Choroid plexus epithelial cell (primary cell): ENCODE results near the gene SHISA2.

Source experiments
- DNase-seq: peaks from one replicate; pipeline ENCODE4 v3.0.0-alpha.2; 2010; ENCODE audit warnings: low read depth
- H3K4me3 ChIP-seq: 2 replicates; pipeline ENCODE4 v1.5.1; 2011; ENCODE audit warnings: low read depth, mild to moderate bottlenecking, control low read depth, low read length, moderate library complexity
- TF ChIP-seq, protein P1 (sequence below): conservative IDR thresholded peaks from 2 replicates; pipeline ENCODE4 v1.5.1; 2011; ENCODE audit warnings: low read depth, mild to moderate bottlenecking, control low read depth, inconsistent platforms, low read length, moderate library complexity

Gene SHISA2

DNA sequence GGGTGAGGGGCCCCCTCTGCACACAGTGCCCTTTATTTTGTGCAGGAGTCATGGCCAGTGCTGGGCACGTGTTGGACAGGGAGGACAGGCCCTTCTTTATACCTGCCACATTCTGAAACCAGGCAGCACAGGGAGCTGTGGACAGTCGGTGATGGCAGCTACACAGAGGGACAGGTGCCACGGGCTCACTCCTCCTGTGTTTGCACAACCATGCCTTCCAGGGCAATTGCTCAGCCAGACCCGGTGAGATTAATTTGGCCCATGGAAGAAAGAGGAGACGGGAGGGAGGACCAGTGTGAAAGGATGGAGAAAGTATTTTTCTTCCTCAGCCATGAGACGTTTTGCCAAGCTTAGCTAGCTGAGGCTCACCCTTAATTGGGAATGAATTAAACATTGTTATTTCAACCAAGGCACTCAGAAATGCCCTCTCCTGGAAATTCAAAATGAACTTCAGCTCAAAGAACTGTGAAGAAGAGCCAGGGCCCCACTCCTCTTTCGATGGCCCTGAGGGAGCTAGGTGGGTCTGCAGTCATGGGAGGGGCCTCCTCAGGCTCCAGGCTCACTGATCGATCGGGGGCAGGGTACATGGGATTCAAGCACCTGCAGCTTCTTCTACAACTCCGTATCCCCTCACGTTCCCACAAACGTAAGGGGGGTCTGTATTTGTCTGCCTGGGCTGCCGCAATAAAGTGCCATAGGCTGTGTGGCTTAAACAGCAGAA is 41.2 kb downstream of the SHISA2 start:
- DNase-seq, result no peak
- H3K4me3 ChIP-seq, result no peak overlapping the region
- TF ChIP-seq, protein P1, sequence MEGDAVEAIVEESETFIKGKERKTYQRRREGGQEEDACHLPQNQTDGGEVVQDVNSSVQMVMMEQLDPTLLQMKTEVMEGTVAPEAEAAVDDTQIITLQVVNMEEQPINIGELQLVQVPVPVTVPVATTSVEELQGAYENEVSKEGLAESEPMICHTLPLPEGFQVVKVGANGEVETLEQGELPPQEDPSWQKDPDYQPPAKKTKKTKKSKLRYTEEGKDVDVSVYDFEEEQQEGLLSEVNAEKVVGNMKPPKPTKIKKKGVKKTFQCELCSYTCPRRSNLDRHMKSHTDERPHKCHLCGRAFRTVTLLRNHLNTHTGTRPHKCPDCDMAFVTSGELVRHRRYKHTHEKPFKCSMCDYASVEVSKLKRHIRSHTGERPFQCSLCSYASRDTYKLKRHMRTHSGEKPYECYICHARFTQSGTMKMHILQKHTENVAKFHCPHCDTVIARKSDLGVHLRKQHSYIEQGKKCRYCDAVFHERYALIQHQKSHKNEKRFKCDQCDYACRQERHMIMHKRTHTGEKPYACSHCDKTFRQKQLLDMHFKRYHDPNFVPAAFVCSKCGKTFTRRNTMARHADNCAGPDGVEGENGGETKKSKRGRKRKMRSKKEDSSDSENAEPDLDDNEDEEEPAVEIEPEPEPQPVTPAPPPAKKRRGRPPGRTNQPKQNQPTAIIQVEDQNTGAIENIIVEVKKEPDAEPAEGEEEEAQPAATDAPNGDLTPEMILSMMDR, result no peak

DNA sequence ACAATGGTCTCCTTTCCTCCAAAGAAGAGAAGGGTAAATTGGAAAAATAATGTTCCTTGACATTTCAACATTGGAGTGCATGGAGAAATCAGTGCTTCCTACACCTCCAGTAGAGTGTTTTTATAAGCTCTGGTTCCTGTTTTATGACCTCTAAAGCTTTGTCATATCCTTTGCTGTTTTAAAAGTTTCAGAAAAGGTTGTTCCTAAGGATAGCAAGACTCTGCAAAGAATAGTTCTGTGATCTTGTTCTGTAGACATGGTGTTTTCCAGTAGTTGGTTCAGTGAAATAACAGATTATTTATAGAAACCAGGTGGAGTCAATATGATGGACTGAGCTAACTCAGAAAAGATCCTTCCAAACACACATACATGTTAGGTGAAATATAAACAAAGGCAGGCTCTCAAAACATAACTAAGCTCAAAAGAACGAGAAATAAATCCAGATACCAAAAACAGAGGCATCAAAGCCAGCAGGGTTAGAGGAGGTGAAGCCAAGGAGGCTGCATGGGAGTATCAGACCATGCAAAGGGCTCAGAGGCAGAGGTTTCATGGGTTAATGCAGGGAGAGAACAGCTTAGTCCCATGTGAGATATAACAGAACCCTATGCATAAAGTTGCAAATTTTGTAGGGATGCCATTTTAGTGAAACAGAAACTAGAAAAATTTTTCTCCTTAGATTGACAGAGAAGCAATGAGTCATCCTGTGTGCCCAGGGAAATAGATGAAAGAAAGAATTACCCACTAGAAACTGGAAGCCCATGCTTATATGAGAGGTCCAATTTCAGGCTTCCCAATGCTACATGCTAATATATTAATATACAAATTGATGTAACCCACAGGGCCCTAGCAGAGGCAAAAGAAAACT is 44.3 kb downstream of the SHISA2 start:
- peak; percentile 31 for DNase-seq
- TF ChIP-seq, protein P1, result no peak
- H3K4me3 ChIP-seq, result no peak overlapping the region
